HepG2 (cell line): ENCODE data around the gene DRAP1. TPM values are rescaled to one million over a fixed set of nuclear protein-coding genes. Genes with fewer than 3 reads are reported as not detected.

Experiments used
- ELF1 ChIP-seq: sonication (generic); formaldehyde crosslinking; IDR thresholded peaks from 2 replicates; pipeline ENCODE4 v1.4.0; 2020; ENCODE audit warnings: missing genetic modification reagents
- ESRRA ChIP-seq: sonication (generic); formaldehyde crosslinking; IDR thresholded peaks from 2 replicates; pipeline ENCODE4 v1.5.1; 2020; ENCODE audit warnings: mild to moderate bottlenecking, low read depth, missing genetic modification reagents
- FUBP1 ChIP-seq: sonication (generic); formaldehyde crosslinking; IDR thresholded peaks from 2 replicates; pipeline ENCODE4 v1.5.1; 2020; ENCODE audit warnings: missing genetic modification reagents, mild to moderate bottlenecking, borderline replicate concordance
- IKZF4 ChIP-seq: sonication (generic); formaldehyde crosslinking; IDR thresholded peaks from 2 replicates; pipeline ENCODE4 v1.5.1; 2020; ENCODE audit warnings: borderline replicate concordance, mild to moderate bottlenecking, low read depth, missing genetic modification reagents; ENCODE audit errors: not compliant biosample characterization
- KLF6 ChIP-seq: IDR thresholded peaks from 2 replicates; pipeline ENCODE4 v1.8.0; 2016; ENCODE audit warnings: missing biosample characterization, missing genetic modification reagents
- MXD4 ChIP-seq: IDR thresholded peaks from 2 replicates; pipeline ENCODE4 v1.6.1; 2016; ENCODE audit warnings: mild to moderate bottlenecking, missing biosample characterization, missing genetic modification reagents
- PCBP1 ChIP-seq: fragments of 200-400 bp; formaldehyde crosslinking; IDR thresholded peaks from 2 replicates; pipeline ENCODE4 v1.6.1; 2017; ENCODE audit warnings: mild to moderate bottlenecking, low read depth, low read length, borderline replicate concordance
- RNF219 ChIP-seq: sonication (generic); formaldehyde crosslinking; IDR thresholded peaks from 2 replicates; pipeline ENCODE4 v1.5.0; 2020; ENCODE audit warnings: mild to moderate bottlenecking, missing genetic modification reagents
- TBP ChIP-seq: sonication (generic); formaldehyde crosslinking; IDR thresholded peaks from 2 replicates; pipeline ENCODE4 v1.5.0; 2020; ENCODE audit warnings: missing genetic modification reagents
- TCF7L2 ChIP-seq: IDR thresholded peaks from 2 replicates; pipeline ENCODE4 v1.6.1; 2011; ENCODE audit warnings: mild to moderate bottlenecking, low read depth, low read length, moderate library complexity
- TOPORS ChIP-seq: sonication (generic); formaldehyde crosslinking; IDR thresholded peaks from 2 replicates; pipeline ENCODE4 v1.8.0; 2023; ENCODE audit warnings: mild to moderate bottlenecking, missing genetic modification reagents
- ZBTB7A ChIP-seq: sonication (generic); formaldehyde crosslinking; IDR thresholded peaks from 2 replicates; pipeline ENCODE4 v1.8.0; 2022; ENCODE audit warnings: mild to moderate bottlenecking, missing genetic modification reagents
- ZFP36 ChIP-seq: fragments of 150-350 bp; IDR thresholded peaks from 2 replicates; pipeline ENCODE4 v1.6.1; 2018; ENCODE audit warnings: borderline replicate concordance, low read length, low read depth; ENCODE audit not compliant: partially characterized antibody
- ZIK1 ChIP-seq: sonication (generic); formaldehyde crosslinking; IDR thresholded peaks from 2 replicates; pipeline ENCODE4 v1.5.0; 2020; ENCODE audit warnings: mild to moderate bottlenecking, low read depth, missing genetic modification reagents, borderline replicate concordance
- ZNF546 ChIP-seq: sonication (generic); formaldehyde crosslinking; conservative IDR thresholded peaks from 2 replicates; pipeline ENCODE4 v1.8.1; 2023; ENCODE audit warnings: mild to moderate bottlenecking, missing genetic modification reagents
- ZNF652 ChIP-seq: IDR thresholded peaks from 2 replicates; pipeline ENCODE4 v1.6.1; 2016; ENCODE audit warnings: low read depth, borderline replicate concordance
- ZNF747 ChIP-seq: sonication (generic); formaldehyde crosslinking; IDR thresholded peaks from 2 replicates; pipeline ENCODE4 v1.8.1; 2023; ENCODE audit warnings: missing genetic modification reagents, mild to moderate bottlenecking, borderline replicate concordance
- ZNF800 ChIP-seq: sonication (generic); formaldehyde crosslinking; IDR thresholded peaks from 2 replicates; pipeline ENCODE4 v1.4.0; 2020; ENCODE audit warnings: missing genetic modification reagents
- polyA plus RNA-seq, 8 experiments: library from polyadenylated mRNA; depleted of rRNA in 3 of 8; stranded (reverse) in 7 of 8; unstranded in 1 of 8; fragments of >200 nt; fragmentation: Illumina TruSeq in 4 of 8; extraction: Trizol in 4 of 8; gene quantifications; 2 replicates each; pipeline versions ENCODE4 v1.2.1 to v1.2.3, GENCODE V29; 2011 to 2016; ENCODE audit warnings: low read depth in 4 of 8, missing spikeins in 1 of 8, mixed read lengths in 1 of 8; ENCODE audit not compliant: insufficient read depth in 1 of 8
- total RNA-seq, 5 experiments: library from RNA; depleted of rRNA; stranded (reverse); fragments of >200 nt; fragmentation: Illumina TruSeq; extraction: Trizol; gene quantifications; 2 replicates each; pipeline ENCODE4 v1.2.3, GENCODE V29; 2016; ENCODE audit warnings: low read depth in 1 of 5
- TF ChIP-seq, protein P1 (sequence below): sonication (generic); formaldehyde crosslinking; IDR thresholded peaks from 2 replicates; pipeline ENCODE4 v1.8.0; 2022; ENCODE audit warnings: mild to moderate bottlenecking, missing genetic modification reagents, moderate library complexity
- TF ChIP-seq, protein P2 (sequence below): sonication (generic); formaldehyde crosslinking; IDR thresholded peaks from 2 replicates; pipeline ENCODE4 v1.5.1; 2020; ENCODE audit warnings: mild to moderate bottlenecking, missing genetic modification reagents, moderate library complexity

Gene DRAP1
- total and polyA plus RNA-seq, 2 of the 13 experiments (the other 11 are each of a cell fraction or from before 2014, with no cell fraction given), result 46.8 to 52.3 TPM

GRCh38 chr11:65890324-65891218, 28.7 kb upstream of the DRAP1 start, which contains the start of gene CCDC85B (continued):
- TF ChIP-seq, protein P1, sequence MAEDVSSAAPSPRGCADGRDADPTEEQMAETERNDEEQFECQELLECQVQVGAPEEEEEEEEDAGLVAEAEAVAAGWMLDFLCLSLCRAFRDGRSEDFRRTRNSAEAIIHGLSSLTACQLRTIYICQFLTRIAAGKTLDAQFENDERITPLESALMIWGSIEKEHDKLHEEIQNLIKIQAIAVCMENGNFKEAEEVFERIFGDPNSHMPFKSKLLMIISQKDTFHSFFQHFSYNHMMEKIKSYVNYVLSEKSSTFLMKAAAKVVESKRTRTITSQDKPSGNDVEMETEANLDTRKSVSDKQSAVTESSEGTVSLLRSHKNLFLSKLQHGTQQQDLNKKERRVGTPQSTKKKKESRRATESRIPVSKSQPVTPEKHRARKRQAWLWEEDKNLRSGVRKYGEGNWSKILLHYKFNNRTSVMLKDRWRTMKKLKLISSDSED (CRISPR knock-in tag), result no peak
- no peak for TF ChIP-seq ZNF652 (CRISPR knock-in tag)
- TF ChIP-seq KLF6 (CRISPR knock-in tag), result peak; percentile 88; the same call in 1 of the 2 replicates
- peak; percentile 49; the same call in 1 of the 2 replicates for TF ChIP-seq ESRRA (CRISPR knock-in tag)
- peak; percentile 46; the same call in 1 of the 2 replicates for TF ChIP-seq ZNF747 (CRISPR knock-in tag)
- TF ChIP-seq RNF219 (CRISPR knock-in tag), result no peak
- no peak for TF ChIP-seq PCBP1
- no peak for TF ChIP-seq ELF1 (CRISPR knock-in tag)
- TF ChIP-seq TOPORS, result peak; percentile 86; the same call in 1 of the 2 replicates
- TF ChIP-seq, protein P2, sequence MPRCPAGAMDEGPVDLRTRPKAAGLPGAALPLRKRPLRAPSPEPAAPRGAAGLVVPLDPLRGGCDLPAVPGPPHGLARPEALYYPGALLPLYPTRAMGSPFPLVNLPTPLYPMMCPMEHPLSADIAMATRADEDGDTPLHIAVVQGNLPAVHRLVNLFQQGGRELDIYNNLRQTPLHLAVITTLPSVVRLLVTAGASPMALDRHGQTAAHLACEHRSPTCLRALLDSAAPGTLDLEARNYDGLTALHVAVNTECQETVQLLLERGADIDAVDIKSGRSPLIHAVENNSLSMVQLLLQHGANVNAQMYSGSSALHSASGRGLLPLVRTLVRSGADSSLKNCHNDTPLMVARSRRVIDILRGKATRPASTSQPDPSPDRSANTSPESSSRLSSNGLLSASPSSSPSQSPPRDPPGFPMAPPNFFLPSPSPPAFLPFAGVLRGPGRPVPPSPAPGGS, result peak; percentile 85; the same call in 1 of the 2 replicates
- TF ChIP-seq ZIK1 (CRISPR knock-in tag), result peak; percentile 96
- TF ChIP-seq ZBTB7A, result peak; percentile 81
- peak; percentile 19 for TF ChIP-seq IKZF4 (CRISPR knock-in tag)
- no peak for TF ChIP-seq ZFP36
- no peak for TF ChIP-seq ZNF546 (CRISPR knock-in tag)
- no peak for TF ChIP-seq FUBP1 (CRISPR knock-in tag)
- peak; percentile 63 for TF ChIP-seq MXD4
- TF ChIP-seq ZNF800 (CRISPR knock-in tag), result peak; percentile 74; the same call in 1 of the 2 replicates
- no peak for TF ChIP-seq TCF7L2
- no peak for TF ChIP-seq TBP
